Right cardiac atrium (tissue), 5 donors: ENCODE data around the gene ZNF564. TPM values are rescaled to one million over a fixed set of nuclear protein-coding genes. Genes with fewer than 3 reads are reported as not detected.
A peak's percentile ranks its signal among the peaks of the same experiment; 100 is the strongest.
"Not testable (repeated sequence)": the region's sequence is repeated elsewhere in the genome, so short reads cannot be mapped to it uniquely, and the experiment has no call there.

Source experiments
- ATAC-seq, 2 donors: fragments of 200-7000 bp; cut with Tn5 transposase; one replicate each; pipeline versions ENCODE4 v1.8.0 to v1.9.1; 2020; ENCODE audit warnings: moderate library complexity in 2 of 2, mild to moderate bottlenecking in 1 of 2
- DNase-seq, 3 donors: peaks; one replicate each; pipeline ENCODE4 v3.0.0-alpha.2; 2020
- H3K27ac ChIP-seq: one replicate; pipeline ENCODE4 v1.5.1; 2013; ENCODE audit warnings: mild to moderate bottlenecking, low read length, control low read depth, moderate library complexity
- H3K27me3 ChIP-seq: one replicate; pipeline ENCODE4 v1.6.1; 2013; ENCODE audit not compliant: control insufficient read depth, insufficient read depth
- H3K4me1 ChIP-seq: one replicate; pipeline ENCODE4 v1.6.1; 2013; ENCODE audit warnings: low read length; ENCODE audit not compliant: control insufficient read depth, insufficient read depth
- H3K4me3 ChIP-seq: one replicate; pipeline ENCODE4 v1.5.1; 2013; ENCODE audit warnings: low read length, control low read depth
- H3K9me3 ChIP-seq: one replicate; pipeline ENCODE4 v1.6.1; 2013; ENCODE audit warnings: low read length; ENCODE audit not compliant: control insufficient read depth
- WGBS: extraction: QIAGEN DNeasy Blood & Tissue Kit; methylation state at CpG from one replicate; pipeline ENCODE4 v1.1.7; 2013; 5-methylcytosine and 5-hydroxymethylcytosine counted together
- intact Hi-C, 4 donors: fragments of 100-400 bp; cut with DNase I; formaldehyde crosslinking; loops; one replicate each; pipeline versions ENCODE4 v1.11.0 to v1.14.0; 2022 to 2023
- polyA plus RNA-seq: library from polyadenylated mRNA; stranded (reverse); fragments of 200-250 nt; gene quantifications from one replicate; pipeline ENCODE4 v1.2.3, GENCODE V29; 2013
- total RNA-seq, 4 donors: library from RNA; stranded (reverse); fragmentation: NEBNext Ultra II Directional; extraction: Animal tissue kit (Norgen Biotek cat#: 25700); gene quantifications; one replicate each; pipeline ENCODE4 v1.2.1, GENCODE V29; 2021
- donor health status: healthy with polysubstance abuse.
- donor health status: DM: no; HTN: yes; CAD: no.
- donor health status: DM: no; HTN: no; CAD: no.
- donor health status: DM: no; HTN: yes; CAD: no; lungs with severe emphysema.
- donor health status: DM: yes; HTN: yes; CAD: no.

Gene ZNF564
- total and polyA plus RNA-seq, 5 donors = 4.6 to 13.6 (median 11.4) TPM

DNA sequence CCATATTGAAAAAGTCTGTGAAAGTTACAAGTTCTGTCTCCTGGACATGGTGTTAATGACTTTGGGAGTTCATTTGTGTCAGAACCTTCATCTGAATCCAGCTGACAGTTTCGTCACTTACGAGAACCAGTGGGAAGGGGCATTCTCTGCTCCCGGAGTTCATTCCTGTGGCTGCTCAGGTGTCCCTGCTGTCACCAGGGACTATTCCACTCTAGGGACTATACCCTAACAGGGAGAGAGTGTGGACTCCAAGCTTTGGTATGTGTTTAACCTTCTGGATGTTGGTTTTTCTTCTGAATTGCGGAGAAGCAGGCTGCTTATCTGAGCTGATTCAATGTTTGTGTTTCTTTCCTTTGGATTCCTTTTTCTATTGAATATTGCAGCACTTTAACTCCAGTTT lies 54.2 kb downstream of the ZNF564 start:
- H3K4me3 ChIP-seq = no peak overlapping the region
- no peaks in the 10 kb centered on the region for H3K4me1 ChIP-seq
- intact Hi-C loops = no loop called here
- no peaks in the 10 kb centered on the region for H3K27me3 ChIP-seq
- no peaks in the 10 kb centered on the region for H3K9me3 ChIP-seq
- H3K27ac ChIP-seq = no peak overlapping the region
- ATAC-seq = no peak
- no peak for DNase-seq
- 88% methylated on average over 4 of the region's 4 CpGs for WGBS

DNA sequence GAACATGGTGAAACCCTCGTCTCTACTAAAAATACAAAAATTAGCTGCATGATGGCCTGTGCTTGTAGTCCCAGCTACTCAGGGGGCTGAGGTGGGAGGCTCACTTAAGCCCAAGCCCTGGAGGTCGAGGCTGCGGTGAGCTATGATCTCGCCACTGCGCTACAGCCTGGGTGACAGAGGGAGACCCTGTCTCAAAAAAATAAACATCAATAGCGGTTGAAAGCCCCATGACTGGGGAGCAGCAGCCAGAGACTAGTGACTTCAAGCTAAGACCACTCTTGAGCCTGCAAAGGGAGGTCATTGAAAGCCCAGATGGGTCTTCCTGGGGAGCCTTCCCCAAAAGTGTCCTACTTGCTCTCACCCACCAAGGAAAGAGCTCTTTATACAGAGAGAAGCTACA lies 54.8 kb downstream of the ZNF564 start:
- no peak for ATAC-seq
- Histone ChIP-seq H3K27ac (no peak overlapping the region), H3K4me3 (no peak overlapping the region), H3K27me3 (no peaks in the 10 kb centered on the region), H3K9me3 (no peaks in the 10 kb centered on the region), H3K4me1 (no peaks in the 10 kb centered on the region)
- 85% methylated on average over 6 of the region's 6 CpGs for WGBS
- intact Hi-C loops = no loop called here
- DNase-seq = no peak

GRCh38 chr19:12495002-12495802 lies 56.1 kb downstream of the ZNF564 start:
- under 1% methylated on average over 51 of the region's 51 CpGs for WGBS
- intact Hi-C loops = no loop called here
- ATAC-seq = peak; percentile 100
- Histone ChIP-seq H3K27ac (peak overlapping the region; percentile 91), H3K27me3 (no peaks in the 10 kb centered on the region), H3K4me3 (peak overlapping the region; percentile 58), H3K9me3 (no peaks in the 10 kb centered on the region), H3K4me1 (no peaks in the 10 kb centered on the region)
- peak; percentile 95 to 98 (median 97) for DNase-seq

DNA sequence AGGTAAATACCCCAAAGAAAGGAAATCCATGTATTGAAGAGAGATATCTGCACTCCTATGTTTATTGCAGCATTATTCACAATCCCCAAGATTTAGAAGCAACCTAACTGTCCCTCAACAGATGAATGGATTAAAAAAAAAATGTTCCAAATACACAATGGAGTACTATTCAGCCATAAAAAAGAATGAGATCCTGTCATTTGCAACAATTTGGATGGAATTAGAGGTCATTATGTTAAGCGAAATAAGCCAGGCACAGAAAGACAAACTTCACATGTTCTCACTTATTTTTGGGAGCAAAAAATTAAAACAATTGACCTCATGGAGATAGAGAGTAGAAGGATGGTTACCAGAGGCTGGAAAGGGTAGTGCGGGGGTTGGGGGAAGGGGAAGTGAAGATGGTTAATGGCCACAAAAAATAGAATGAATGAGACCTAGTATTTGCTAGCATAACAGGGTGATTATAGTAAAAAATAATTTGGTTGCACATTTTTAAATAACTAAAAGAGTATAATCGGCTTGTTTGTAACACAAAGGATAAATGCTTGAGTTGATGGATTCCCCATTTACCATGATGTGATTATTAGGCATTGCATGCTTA lies 56.9 kb downstream of the ZNF564 start:
- H3K4me1 ChIP-seq = no peaks in the 10 kb centered on the region
- H3K27ac ChIP-seq = no peak overlapping the region
- H3K27me3 ChIP-seq = no peaks in the 10 kb centered on the region
- no peak for ATAC-seq
- H3K9me3 ChIP-seq = no peaks in the 10 kb centered on the region
- DNase-seq = no peak
- 98% methylated on average over 3 of the region's 3 CpGs for WGBS
- H3K4me3 ChIP-seq = no peak overlapping the region
- intact Hi-C loops = no loop called here

- H3K4me3 ChIP-seq, intact Hi-C loops, DNase-seq, ATAC-seq, H3K27me3 ChIP-seq, H3K27ac ChIP-seq, H3K4me1 ChIP-seq, H3K9me3 ChIP-seq: not testable (repeated sequence)
- 87% methylated on average over 1 of the region's 1 CpG for WGBS
Measured at GRCh38 chr19:12486265-12486783, 65.0 kb downstream of the ZNF564 start.

GRCh38 chr19:12485571-12485970 lies 65.7 kb downstream of the ZNF564 start:
- no peak overlapping the region for H3K27ac ChIP-seq
- intact Hi-C loops = no loop called here
- DNase-seq = no peak
- no peak for ATAC-seq
- H3K4me1 ChIP-seq = no peaks in the 10 kb centered on the region
- 65% methylated on average over 3 of the region's 3 CpGs for WGBS
- H3K9me3 ChIP-seq = no peaks in the 10 kb centered on the region
- no peaks in the 10 kb centered on the region for H3K27me3 ChIP-seq
- no peak overlapping the region for H3K4me3 ChIP-seq

DNA sequence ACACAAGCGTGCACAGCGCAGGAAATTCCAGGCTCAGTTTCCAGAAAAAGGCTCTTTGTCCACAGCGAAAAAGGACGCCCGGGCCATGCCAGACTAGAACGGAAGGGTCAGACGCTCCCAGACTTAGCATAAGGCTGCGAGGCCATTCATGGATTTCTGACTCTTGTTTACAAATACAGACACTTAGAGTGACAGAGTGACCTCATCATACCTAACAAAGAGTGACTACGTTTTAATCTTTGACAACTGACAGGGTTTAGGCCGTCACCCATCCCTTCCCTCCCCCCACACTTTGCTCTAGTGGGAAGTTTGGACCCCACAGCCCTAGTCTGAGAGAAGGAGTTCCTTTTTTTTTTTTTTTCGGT lies 66.2 kb downstream of the ZNF564 start:
- WGBS = 4% methylated on average over 11 of the region's 11 CpGs

DNA sequence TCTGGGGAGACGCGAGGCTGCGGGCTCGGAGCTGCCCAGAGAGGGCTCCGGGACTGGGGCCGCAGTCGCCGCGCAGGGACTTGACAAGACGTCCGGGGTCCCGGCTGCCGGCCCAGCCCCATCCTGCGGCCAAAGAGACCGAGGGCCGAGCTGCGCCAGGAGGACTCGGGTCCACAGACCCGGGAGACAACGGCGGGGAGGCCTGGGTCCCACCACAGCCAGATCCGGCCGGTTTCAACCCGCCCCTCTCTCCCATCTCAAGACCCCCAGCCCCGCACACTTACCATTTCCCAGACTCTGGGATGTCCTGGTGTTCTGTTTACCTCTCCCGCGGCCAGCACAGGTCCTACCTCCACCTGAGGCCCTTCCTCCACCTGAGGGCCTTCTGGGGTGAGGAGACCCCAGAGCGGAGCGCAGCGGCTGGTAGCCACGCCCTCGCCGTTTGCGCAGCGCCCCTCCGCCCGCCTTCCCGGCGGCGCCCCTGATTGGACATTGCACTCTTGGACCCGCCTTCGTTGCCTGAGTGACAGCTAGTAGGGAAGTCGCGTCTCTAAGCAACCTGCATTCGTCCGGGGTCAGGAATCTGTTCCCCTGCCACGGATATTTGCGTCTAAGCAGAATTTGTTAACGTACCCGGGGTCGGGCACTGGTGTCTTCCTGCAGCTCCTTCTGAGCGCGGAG lies 66.8 kb downstream of the ZNF564 start, which contains the start of gene ZNF709:
ZNF709 (minus strand) TSS at position 446 of the 681 bp plus-strand sequence; CDS start at position 287, 159 bp downstream.
- intact Hi-C loops = no loop called here
- ATAC-seq (peak; percentile 99), DNase-seq (peak; percentile 91 to 97 (median 96))
- WGBS = under 1% methylated on average over 53 of the region's 53 CpGs
- Histone ChIP-seq H3K27ac (peak within 1 kb of the TSS; percentile 44), H3K9me3 (no peaks in the 10 kb centered on the region), H3K4me1 (no peaks in the 10 kb centered on the region), H3K4me3 (peak within 1 kb of the TSS; percentile 71), H3K27me3 (no peaks in the 10 kb centered on the region)

More for the DNA sequence above, 66.2 kb downstream of the ZNF564 start:
- intact Hi-C loops = no loop called here
- Histone ChIP-seq H3K27me3 (no peaks in the 10 kb centered on the region), H3K9me3 (no peaks in the 10 kb centered on the region), H3K4me1 (no peaks in the 10 kb centered on the region), H3K27ac (peak overlapping the region; percentile 36), H3K4me3 (peak overlapping the region; percentile 71)
- DNase-seq = no peak
- peak; percentile 64 to 68 for ATAC-seq

DNA sequence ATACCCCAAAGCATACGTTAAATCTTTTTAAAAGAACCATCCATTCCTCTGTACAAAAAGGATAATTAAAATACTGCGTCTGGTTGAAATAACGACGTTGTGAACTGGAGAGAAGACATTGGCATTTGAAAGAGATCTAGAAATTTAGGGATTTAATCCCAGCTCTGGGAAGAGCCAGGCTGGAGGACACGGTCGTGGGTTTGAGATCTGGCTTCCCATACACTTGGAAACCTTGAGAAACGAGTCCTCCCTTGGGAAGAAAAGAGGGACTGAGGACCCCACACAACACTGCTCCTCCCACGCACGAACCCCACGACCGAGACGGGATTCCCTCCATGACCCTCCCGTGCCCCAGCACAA lies 67.3 kb downstream of the ZNF564 start:
- no peak for DNase-seq
- no peak for ATAC-seq
- no peaks in the 10 kb centered on the region for H3K4me1 ChIP-seq
- peak overlapping the region; percentile 71 for H3K4me3 ChIP-seq
- intact Hi-C loops = no loop called here
- H3K27me3 ChIP-seq = no peaks in the 10 kb centered on the region
- under 1% methylated on average over 13 of the region's 13 CpGs for WGBS
- no peak overlapping the region for H3K27ac ChIP-seq
- H3K9me3 ChIP-seq = no peaks in the 10 kb centered on the region

- intact Hi-C loops = no loop called here
- Histone ChIP-seq H3K4me1 (no peaks in the 10 kb centered on the region), H3K27ac (no peak overlapping the region), H3K27me3 (no peaks in the 10 kb centered on the region), H3K9me3 (no peaks in the 10 kb centered on the region), H3K4me3 (no peak overlapping the region)
- WGBS = 71% methylated on average over 2 of the region's 2 CpGs
- no peak for DNase-seq
- ATAC-seq = no peak
Measured at GRCh38 chr19:12482509-12482886, 68.8 kb downstream of the ZNF564 start.
